Endothelial cell of umbilical vein (primary cell): ENCODE data around the gene DLGAP4. TPM values are rescaled to one million over a fixed set of nuclear protein-coding genes. Genes with fewer than 3 reads are reported as not detected.

ENCODE experiments used
- BruUV-seq: library from RNA; stranded (reverse); fragments of 400-500 nt; replicated peaks from 2 replicates; lab custom pipeline; 2021; lab: Mats Ljungman, UMichigan
- CTCF ChIA-PET: fragments of 300-600, 350-600 bp; sonication (Branson Sonifier 250); formaldehyde crosslinking; loops from one replicate; lab custom pipeline; 2021; ENCODE audit warnings: antibody characterized with exemption, inconsistent platforms; lab: Charles Lee
- POLR2A ChIA-PET: fragments of 300-600, 350-600 bp; sonication (Branson Sonifier 250); formaldehyde crosslinking; loops from one replicate; lab custom pipeline; 2021; ENCODE audit warnings: antibody characterized with exemption, inconsistent platforms; lab: Charles Lee
- DNase-seq: peaks from one replicate; pipeline ENCODE4 v3.0.0-alpha.2; 2011; ENCODE audit warnings: low read depth, low spot score
- FAIRE-seq: peaks from 2 replicates; lab custom pipeline; 2011; peaks lifted over from hg19 to GRCh38; lab: Jason Lieb, UNC
- H2AFZ ChIP-seq: 2 replicates; pipeline ENCODE4 v1.6.0; 2012; ENCODE audit warnings: low read depth, low read length, control low read depth, inconsistent platforms
- H3K27ac ChIP-seq: 2 replicates; pipeline ENCODE4 v1.5.1; 2011; ENCODE audit warnings: low read depth, mild to moderate bottlenecking, control low read depth, low read length, moderate library complexity; ENCODE audit not compliant: insufficient read depth
- H3K27me3 ChIP-seq, 2 experiments: 2 replicates each; pipeline versions ENCODE4 v1.6.0 to v1.6.1; 2011; ENCODE audit warnings: low read length in 2 of 2, mixed read lengths in 1 of 2; ENCODE audit not compliant: control insufficient read depth in 2 of 2, insufficient read depth in 2 of 2
- H3K36me3 ChIP-seq, 2 experiments: 2 replicates in 1 of 2; 3 replicates in 1 of 2; pipeline ENCODE4 v1.5.1; 2011; ENCODE audit warnings: low read length in 2 of 2, mild to moderate bottlenecking in 1 of 2, moderate library complexity in 1 of 2; ENCODE audit not compliant: control insufficient read depth in 2 of 2, insufficient read depth in 2 of 2; ENCODE audit errors: extremely low read depth in 1 of 2
- H3K4me1 ChIP-seq: 3 replicates; pipeline ENCODE4 v1.5.1; 2011; ENCODE audit warnings: mild to moderate bottlenecking, low read length; ENCODE audit not compliant: control insufficient read depth, insufficient read depth; ENCODE audit errors: extremely low read depth
- H3K4me2 ChIP-seq: 2 replicates; pipeline ENCODE4 v1.6.1; 2011; ENCODE audit warnings: low read length, control low read depth, mixed read lengths; ENCODE audit not compliant: insufficient read depth
- H3K4me3 ChIP-seq, 3 experiments: fragments of 200-600 bp in 1 of 3; sonication (generic), shearing (Covaris generic) in 1 of 3; replicated peaks in 1 of 3; 2 replicates each; pipeline ENCODE4 v1.5.1; 2011 to 2016; ENCODE audit warnings: control low read depth in 3 of 3, low read length in 3 of 3, mild to moderate bottlenecking in 2 of 3, inconsistent platforms in 1 of 3, low read depth in 1 of 3, moderate library complexity in 1 of 3; ENCODE audit not compliant: insufficient read depth in 1 of 3
- H3K79me2 ChIP-seq: 2 replicates; pipeline ENCODE4 v1.6.0; 2012; ENCODE audit warnings: low read length, inconsistent platforms; ENCODE audit not compliant: control insufficient read depth, insufficient read depth
- H3K9ac ChIP-seq: replicated peaks from 2 replicates; pipeline ENCODE3; 2011; ENCODE audit warnings: low read length, control low read depth; ENCODE audit not compliant: insufficient read depth; ENCODE audit errors: extremely low read depth
- H3K9me1 ChIP-seq: replicated peaks from 3 replicates; pipeline ENCODE4 v1.6.0; 2011; ENCODE audit warnings: mild to moderate bottlenecking, low read length; ENCODE audit not compliant: control insufficient read depth, insufficient read depth; ENCODE audit errors: extremely low read depth
- H3K9me3 ChIP-seq: replicated peaks from 2 replicates; pipeline ENCODE4 v1.5.1; 2012; ENCODE audit warnings: low read length, inconsistent platforms; ENCODE audit not compliant: control insufficient read depth, insufficient read depth
- H4K20me1 ChIP-seq: replicated peaks from 2 replicates; pipeline ENCODE3; 2011; ENCODE audit warnings: mild to moderate bottlenecking, low read length; ENCODE audit not compliant: control insufficient read depth, insufficient read depth; ENCODE audit errors: extremely low read depth
- CTCF ChIP-seq, 2 donors: IDR thresholded peaks; 1 replicate in 1 of 2; 2 replicates in 1 of 2; pipeline ENCODE4 v1.5.1; 2011; ENCODE audit warnings: low read length in 2 of 2, mild to moderate bottlenecking in 2 of 2, moderate library complexity in 2 of 2, control low read depth in 1 of 2, inconsistent platforms in 1 of 2, low read depth in 1 of 2; ENCODE audit not compliant: insufficient read depth in 1 of 2; ENCODE audit errors: extremely low read depth in 1 of 2
- EZH2 ChIP-seq: IDR thresholded peaks from 2 replicates; pipeline ENCODE4 v1.6.1; 2012; ENCODE audit warnings: borderline replicate concordance, low read depth, mild to moderate bottlenecking, moderate library complexity, low read length, inconsistent platforms; ENCODE audit not compliant: severe bottlenecking
- FOS ChIP-seq: IDR thresholded peaks from 2 replicates; pipeline ENCODE4 v1.6.1; 2011; ENCODE audit warnings: mild to moderate bottlenecking, low read length, moderate library complexity, borderline replicate concordance; ENCODE audit not compliant: insufficient read depth
- GATA2 ChIP-seq: IDR thresholded peaks from 2 replicates; pipeline ENCODE4 v1.7.0; 2011; ENCODE audit warnings: low read depth, mild to moderate bottlenecking, moderate library complexity, mixed read lengths, low read length; ENCODE audit not compliant: insufficient read length, insufficient read depth
- JUN ChIP-seq: IDR thresholded peaks from 2 replicates; pipeline ENCODE4 v1.6.1; 2011; ENCODE audit warnings: borderline replicate concordance, low read depth; ENCODE audit not compliant: insufficient read length, insufficient read depth
- MYC ChIP-seq: IDR thresholded peaks from one replicate; pipeline ENCODE4 v1.6.1; 2011; ENCODE audit warnings: mild to moderate bottlenecking, low read depth, low read length
- POLR2A ChIP-seq: IDR thresholded peaks from 2 replicates; pipeline ENCODE4 v1.6.1; 2012; ENCODE audit warnings: low read depth, mild to moderate bottlenecking, control low read depth, low read length
- POLR2AphosphoS5 ChIP-seq: IDR thresholded peaks from 2 replicates; pipeline ENCODE4 v1.6.1; 2012; ENCODE audit warnings: low read depth, mild to moderate bottlenecking, control low read depth, low read length, moderate library complexity; ENCODE audit not compliant: insufficient read depth
- dilution Hi-C: fragments of 300-500 bp; cut with MboI; formaldehyde crosslinking; loops from one replicate; pipeline ENCODE4 v1.15.0; 2019; ENCODE audit warnings: low sequenced_read_pairs; ENCODE audit not compliant: extremely low pct_ligation_motif_present
- intact Hi-C: fragments of 100-400 bp; cut with micrococcal nuclease; formaldehyde crosslinking; loops from one replicate; pipeline ENCODE4 v1.10.0; 2022
- polyA plus RNA-seq, 4 experiments: library from polyadenylated mRNA; depleted of rRNA in 3 of 4; stranded (reverse) in 3 of 4; unstranded in 1 of 4; fragments of >200 nt; gene quantifications; 2 replicates each; pipeline versions ENCODE4 v1.2.1 to v1.2.3, GENCODE V29; 2011 to 2012; ENCODE audit warnings: missing spikeins in 1 of 4
- total RNA-seq: library from RNA; stranded (reverse); gene quantifications from 2 replicates; pipeline ENCODE4 v1.2.3, GENCODE V29; 2021
- TF ChIP-seq, protein P1 (sequence below): IDR thresholded peaks from 2 replicates; pipeline ENCODE4 v1.6.1; 2011; ENCODE audit not compliant: insufficient read depth, insufficient read length

The DLGAP4 gene
- total and polyA plus RNA-seq, 2 donors (not counting 3 experiments of a cell fraction or from before 2014, with no cell fraction given): 57.5 to 125 TPM

DNA sequence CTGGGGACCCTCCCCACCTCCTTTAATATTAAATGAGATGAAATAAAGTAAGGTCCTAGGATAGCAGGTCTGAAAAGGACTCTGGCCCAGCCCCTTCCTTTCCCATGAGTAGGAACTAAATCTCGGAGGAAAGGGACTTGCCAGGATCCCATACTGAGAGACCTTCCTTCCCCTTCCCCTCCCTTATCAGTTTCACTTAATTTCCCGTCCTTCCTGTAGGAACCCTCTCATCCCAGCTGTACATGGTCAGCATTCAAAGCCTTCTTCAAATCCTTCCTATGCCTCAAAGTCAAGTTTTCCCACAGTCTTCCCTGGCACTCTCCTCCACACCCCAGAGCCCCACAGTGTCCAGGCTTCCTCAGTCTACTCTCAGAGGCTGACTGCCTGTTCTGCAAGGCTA is 163.8 kb downstream of the DLGAP4 start:
- dilution Hi-C loops: no loop called here
- peak; percentile 58 for DNase-seq
- FAIRE-seq: peak; percentile 87
- Histone ChIP-seq H3K4me2 (peak overlapping the region; percentile 37), H3K79me2 (peaks cover 95% of the 10 kb centered on the region), H4K20me1 (peaks cover 6% of the 10 kb centered on the region), H3K36me3 (peaks cover 0 to 3% of the 10 kb centered on the region in 2 experiments), H3K9me3 (no peaks in the 10 kb centered on the region), H3K9me1 (no peaks in the 10 kb centered on the region), H2AFZ (no peak overlapping the region), H3K27me3 (no peaks in the 10 kb centered on the region), H3K4me1 (peaks cover 57% of the 10 kb centered on the region), H3K4me3 (no peak overlapping the region), H3K9ac (no peak overlapping the region), H3K27ac (no peak overlapping the region)
- peak; percentile 46 for TF ChIP-seq POLR2AphosphoS5
- no peak for TF ChIP-seq JUN
- TF ChIP-seq GATA2: peak; percentile 68
- TF ChIP-seq MYC: no peak
- TF ChIP-seq POLR2A: no peak
- TF ChIP-seq FOS: no peak
- TF ChIP-seq, protein P1, sequence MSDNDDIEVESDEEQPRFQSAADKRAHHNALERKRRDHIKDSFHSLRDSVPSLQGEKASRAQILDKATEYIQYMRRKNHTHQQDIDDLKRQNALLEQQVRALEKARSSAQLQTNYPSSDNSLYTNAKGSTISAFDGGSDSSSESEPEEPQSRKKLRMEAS: no peak
- no peak for TF ChIP-seq EZH2
- no peak for TF ChIP-seq CTCF (IDR thresholded peaks at IDR 0.05; ENCODE audit: extremely low read depth in 1 of 2, insufficient read depth in 1 of 2, low read depth in 1 of 2, low read length in 2 of 2)
- POLR2A ChIA-PET: no interaction called here
- BruUV-seq: no TSS peak
- CTCF ChIA-PET: interaction anchor here (1.1 kb wide), 1 partner anchor 22 kb away, joined by 4 read pairs; no protein-coding TSS in a partner anchor
- intact Hi-C loops: loop anchor here (10.0 kb wide), 1 partner anchor 395 kb away; a partner anchor contains a TSS
